Stimulated activated CD8-positive, alpha-beta memory T cell treated with anti-CD3 and anti-CD28 coated beads, Interleukin-4, amount 100 ng/mL, for 24 hours (primary cell): ENCODE results near the gene RBMS3.

Experiments
- DNase-seq: peaks from one replicate; pipeline ENCODE4 v3.0.0-alpha.2; 2020; ENCODE audit warnings: low read depth

Gene RBMS3

DNA sequence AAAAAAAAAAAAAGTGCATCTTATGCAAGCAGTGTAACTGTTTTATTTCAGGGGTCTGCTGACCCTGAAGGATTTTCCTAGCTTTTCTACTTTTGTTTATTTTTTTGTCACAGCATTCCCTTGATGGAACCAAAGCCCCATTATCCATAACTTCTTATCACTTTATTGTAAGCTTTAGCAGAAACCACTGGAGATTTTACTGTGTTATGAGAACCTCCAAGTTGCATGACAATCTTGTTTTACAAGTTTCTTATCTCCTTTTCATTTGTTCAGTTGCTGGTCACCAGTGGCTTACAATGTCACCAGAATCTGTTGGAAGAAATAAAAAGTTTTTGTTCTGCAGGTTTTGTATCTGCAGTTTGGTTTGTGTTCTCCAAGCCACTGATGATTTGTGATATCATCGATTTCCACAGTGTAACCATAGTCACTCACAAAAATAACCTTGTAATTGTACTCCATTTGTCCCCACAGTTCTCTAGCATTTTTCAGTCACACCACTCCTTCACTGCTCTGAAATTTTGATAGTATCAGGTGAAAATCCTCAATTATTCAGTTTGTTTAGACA lies 660.0 kb downstream of the RBMS3 start:
- DNase-seq = no peak

GRCh38 chr3:29942297-29942696 lies 661.4 kb downstream of the RBMS3 start:
- DNase-seq = no peak

DNA sequence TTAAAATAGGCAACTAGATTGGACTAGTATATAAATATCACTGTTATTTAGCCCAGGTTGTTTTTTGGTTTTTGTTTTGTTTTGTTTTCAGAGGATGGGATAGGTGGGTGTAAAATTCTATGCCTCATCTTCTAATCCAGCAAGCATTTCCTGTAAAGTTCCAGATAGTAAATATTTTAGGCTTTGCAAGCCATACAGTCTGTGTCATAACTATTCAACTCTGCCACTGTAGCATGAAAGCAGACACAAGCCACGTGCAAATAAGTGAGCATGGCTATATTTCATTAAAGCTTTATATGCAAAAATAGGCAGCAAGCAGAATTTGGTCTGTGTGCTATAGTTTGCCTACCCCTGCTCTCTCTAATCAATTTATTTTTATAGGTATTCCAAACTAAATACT lies 668.3 kb downstream of the RBMS3 start:
- DNase-seq = no peak

DNA sequence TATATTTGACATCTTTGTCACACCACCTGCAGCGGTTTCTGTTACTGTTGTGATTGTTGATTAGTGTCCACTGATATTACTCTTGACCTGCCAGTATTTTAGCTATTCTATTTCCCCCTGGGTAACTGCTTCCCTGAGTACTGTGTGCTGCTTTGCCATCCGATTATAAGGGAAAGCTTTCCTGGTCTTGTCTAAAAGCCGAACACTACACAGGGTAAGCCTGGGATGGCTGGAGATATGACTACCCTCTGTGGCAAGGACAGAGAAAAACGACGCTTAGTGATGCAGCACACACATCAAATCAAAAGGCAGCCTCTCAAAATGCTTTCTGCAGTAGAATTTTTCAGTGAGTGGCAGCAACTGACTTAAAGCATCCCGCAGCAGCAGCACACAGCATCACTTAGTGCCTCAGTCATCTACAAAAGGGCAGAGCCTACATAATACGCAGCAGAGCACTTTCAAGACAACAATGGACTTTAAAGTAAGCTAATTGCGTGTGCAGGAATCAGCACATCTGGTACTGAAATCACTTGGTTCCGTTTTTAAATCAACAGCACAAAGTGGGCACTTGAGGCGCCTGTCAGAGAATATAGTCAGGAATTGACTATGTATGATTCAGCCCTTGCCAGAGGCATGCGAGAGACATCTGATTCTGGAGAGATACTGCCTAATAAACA lies 669.2 kb downstream of the RBMS3 start:
- DNase-seq = no peak

DNA sequence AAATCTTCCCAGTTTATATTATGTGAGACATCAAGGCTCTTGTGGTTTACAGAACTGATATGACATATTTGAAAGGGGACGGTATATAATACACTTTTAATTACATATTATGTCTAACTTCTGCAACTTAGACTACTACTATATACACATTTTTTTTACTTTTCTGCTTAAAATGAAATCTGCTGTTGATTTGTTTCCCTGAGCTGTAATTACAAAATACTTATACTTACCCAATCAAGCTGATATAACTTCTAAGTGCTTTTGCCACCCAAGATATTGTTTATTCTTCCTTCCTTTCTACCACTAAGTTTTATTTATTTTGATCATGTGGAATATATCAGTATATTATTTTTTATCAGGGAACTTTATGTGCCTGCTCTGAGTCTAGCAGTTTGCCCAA lies 671.6 kb downstream of the RBMS3 start:
- DNase-seq = no peak

DNA sequence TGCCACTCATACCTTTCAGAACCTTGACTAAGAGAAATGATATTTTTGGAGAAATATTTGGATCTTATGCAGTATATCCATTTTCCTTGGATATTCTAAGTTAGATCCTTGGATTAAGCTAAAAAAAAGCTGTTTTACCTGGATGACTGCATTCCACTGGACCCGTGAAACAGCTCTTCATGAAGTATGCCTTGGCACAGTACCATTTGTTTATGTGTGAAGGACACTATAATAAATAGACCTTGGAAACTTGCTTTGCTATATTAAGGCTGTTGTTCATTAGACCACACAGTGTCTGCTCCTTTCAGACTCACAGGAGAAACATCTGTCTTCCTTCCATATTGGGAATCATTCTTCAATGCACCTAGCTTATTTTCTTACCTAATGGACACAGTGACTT lies 674.5 kb downstream of the RBMS3 start:
- DNase-seq = no peak

- no peak for DNase-seq
These were observed 677.9 kb downstream of the RBMS3 start for GRCh38 chr3:29958816-29959215.

DNA sequence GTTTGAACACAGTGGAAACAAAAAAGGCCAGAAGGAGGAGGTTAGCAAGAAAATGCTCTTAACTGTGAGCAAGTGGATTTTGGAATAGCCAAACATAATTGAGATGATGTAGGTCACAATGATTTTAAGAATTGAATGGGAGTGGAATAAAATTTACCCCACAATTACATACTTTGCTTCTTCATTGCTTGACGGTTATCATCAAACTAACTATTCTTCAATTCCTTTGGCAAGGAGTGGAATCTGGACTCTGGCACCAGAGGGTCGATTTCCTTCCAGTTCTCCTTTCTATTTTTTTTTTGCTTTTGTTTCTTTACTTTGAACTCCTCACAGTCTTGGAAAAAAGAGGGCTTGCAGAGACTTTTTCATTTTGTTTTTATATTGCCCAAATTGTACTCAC lies 691.0 kb downstream of the RBMS3 start:
- no peak for DNase-seq

DNA sequence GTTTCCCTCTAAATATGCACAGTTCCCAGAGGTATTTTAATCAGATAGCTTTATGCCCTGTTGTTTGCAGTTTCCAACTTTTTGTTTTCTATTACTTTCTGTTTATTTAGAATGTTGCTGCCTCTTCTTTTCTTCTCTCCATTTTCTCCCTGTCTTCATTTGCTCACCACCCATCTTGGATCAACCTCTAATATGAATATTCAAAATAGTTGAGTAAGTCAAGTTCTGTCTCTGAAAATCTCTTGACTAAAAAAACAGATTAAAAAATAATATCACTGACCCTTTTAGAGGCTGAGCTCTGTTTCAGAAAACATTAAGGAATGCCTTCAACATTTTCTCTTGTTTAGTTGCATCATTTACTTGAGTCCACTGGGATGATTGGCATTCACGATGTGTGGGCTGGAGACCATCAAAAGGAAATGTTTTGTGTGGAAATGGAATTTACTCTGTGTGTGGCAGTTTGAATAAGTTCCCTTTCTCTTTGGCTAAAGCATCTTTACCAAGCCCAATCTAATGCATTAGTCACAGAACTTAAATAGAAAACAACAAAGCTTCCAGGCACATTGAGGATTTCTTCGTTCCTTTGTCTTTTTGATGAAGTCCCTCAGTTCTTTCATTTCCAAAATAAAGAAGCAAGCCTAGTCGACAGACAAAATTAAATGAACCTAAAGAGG lies 691.6 kb downstream of the RBMS3 start:
- DNase-seq = no peak

- DNase-seq = no peak
These were observed 692.9 kb downstream of the RBMS3 start for GRCh38 chr3:29973763-29974162.

DNA sequence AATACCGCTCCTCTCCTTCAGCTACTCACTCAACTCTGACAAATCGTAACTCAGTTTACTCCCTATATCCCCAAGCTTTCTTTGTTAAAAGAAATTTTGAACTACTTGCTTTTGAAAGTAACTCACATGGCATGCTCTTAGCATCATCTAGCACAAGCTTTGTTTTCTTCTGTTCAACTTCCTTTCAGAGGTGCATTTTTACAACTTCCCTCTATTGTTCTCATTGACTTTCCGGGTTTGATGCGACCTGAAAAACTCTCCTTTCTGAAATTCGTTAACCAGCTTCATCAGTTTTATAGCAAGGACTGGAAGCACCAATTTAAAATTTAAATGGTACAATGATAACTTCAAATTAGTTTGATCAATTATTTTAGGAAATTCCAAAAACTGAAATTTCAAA lies 696.0 kb downstream of the RBMS3 start:
- DNase-seq = no peak

DNA sequence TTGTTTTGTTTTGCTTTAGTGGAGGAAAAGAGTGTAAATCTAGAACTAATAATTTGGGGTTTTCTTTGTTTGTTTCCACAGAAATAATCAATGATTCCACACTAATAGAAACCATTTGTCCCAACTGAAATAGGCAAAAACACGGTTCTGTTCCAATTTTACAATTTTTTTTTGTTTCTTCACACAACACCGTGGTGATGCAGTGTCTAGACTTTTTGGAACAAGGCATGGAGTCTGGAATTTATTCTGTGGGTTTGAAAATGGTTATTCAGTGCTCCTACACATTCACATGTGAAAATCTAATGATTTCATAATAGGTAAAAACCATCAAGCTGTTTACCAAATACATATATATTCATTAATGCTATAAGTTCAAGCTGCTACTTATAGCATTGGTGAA lies 696.5 kb downstream of the RBMS3 start:
- DNase-seq = no peak

DNA sequence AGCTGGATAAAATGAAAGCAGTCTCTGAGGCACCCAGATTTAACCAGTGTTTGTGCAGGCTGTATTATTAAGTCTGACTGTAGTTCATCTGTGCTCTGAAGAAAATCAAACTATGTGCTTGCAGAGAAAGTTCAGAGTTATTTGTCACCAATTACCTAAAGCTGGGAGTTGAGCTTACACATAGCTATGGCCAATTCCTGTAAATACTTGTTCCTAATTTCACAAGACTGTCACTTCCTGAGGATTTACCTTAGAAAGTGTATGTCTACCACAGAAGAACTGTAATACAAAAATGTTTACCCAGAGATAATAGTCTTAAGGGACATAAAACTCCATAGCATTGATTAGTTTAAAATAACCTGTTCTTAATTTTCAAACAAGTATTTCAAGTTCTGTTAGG lies 697.2 kb downstream of the RBMS3 start:
- DNase-seq = no peak

DNA sequence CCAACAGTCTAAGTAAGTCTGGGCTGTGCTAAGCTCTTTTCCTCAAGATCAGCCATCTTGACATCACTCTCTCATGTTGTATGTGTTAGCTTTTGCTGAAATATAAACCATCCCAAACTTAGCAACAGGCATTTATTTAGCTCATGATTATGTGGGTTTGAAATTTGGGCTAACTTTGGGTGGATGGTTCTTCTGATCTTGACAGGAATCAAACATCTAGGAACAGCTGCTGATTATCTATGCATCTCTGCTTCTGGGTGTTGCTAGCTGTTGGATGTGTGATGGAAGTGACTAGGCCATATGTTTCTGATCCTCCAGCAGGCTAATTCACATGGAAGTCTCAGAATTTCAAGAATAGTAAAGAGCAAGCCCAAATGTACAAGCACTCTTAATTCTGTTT lies 710.3 kb downstream of the RBMS3 start:
- no peak for DNase-seq

- no peak for DNase-seq
These were observed 721.9 kb downstream of the RBMS3 start for GRCh38 chr3:30002797-30003196.

DNA sequence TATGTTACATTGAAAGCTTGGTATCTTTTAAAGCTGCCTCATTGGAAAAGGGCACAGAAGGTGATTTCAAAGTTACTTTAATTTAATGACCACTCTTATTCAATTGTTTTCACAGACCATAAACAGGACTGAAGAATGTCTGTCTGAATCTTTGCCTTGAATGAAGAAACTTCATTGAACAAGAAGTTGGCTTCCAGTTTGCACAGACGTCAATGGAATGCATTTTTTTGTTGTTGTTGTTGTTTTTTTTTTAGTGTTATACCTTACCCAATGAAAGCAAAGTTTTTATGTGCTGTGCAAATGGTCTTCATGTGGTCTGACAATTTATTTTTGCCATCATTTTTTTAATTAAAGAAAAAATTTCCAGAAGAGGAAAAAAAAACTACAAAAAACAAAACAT lies 722.9 kb downstream of the RBMS3 start:
- no peak for DNase-seq

- DNase-seq = no peak
These were observed 723.6 kb downstream of the RBMS3 start for GRCh38 chr3:30004481-30004880.

DNA sequence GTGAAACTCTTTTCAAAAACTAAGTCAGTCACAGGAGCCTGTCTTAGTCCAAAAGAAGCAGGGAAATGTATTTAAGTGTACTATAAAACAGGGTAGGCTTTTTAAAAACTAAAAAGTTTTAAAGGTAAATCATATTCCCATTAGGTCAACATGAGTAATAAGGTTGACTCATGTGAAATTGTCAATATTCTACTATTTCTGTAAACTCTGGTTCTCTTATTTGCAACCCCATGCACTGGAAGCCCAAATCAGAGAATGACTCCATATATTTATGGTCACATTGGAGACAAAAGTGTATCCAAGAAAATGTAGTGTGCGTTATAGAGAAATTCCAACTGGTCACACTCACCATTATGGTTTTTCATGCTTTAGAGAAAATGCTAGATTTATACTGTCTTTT lies 725.2 kb downstream of the RBMS3 start:
- no peak for DNase-seq

- no peak for DNase-seq
These were observed 726.8 kb downstream of the RBMS3 start for GRCh38 chr3:30007668-30008067.

- no peak for DNase-seq
These were observed 730.4 kb downstream of the RBMS3 start for GRCh38 chr3:30011237-30011803.

DNA sequence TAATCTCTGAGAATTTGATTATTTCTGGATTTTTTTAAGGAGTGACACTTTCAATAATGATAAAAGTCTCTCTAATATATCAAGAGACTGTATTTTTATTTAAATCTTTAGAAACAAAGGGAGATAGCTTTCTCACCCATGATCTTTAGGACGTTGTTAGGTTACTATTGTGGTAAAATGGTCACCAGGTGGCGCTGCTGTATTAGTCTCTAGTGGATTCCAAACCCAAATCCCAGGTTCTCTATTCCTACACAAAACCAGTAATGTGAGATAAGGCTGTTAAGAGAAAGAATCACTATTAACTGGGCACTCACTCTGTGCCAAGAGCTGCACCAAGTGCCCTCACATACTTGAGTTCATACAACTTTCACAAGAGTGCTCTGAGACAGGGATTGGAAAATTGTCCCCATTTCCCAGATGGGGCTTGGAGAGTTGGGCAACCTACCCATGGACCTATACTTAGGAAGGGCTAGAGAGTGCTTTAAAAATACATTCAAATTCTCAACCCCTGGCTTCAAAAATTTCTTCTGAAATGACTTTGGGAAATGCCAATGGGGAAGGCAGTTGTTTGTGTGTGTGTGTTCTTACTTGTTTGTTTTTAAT lies 732.2 kb downstream of the RBMS3 start:
- DNase-seq = peak; percentile 24

- no peak for DNase-seq
These were observed 737.0 kb downstream of the RBMS3 start for GRCh38 chr3:30017901-30018300.

DNA sequence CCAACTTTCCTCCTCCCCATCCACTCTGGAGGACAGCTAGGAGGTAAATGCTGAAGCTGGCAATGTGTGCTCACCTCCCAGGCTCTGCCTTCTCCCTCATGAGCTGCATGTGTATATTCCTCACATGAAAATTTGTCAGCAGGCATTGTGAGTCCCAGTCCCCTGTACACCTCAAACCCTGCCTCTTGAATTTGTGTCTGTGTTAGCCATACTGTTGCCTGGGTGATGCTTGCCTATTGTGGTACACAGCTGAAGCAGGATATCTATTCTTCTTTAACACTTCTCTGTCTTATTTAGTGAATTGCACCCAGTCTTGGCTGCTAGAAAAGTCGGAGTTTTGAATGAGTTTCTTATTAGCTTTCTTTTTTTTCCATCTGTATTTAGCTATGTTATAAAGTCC lies 739.5 kb downstream of the RBMS3 start:
- DNase-seq = no peak
